D721Med (cell line): ENCODE measurements around the gene SLC37A4.
A peak's percentile ranks its signal among the peaks of the same experiment; 100 is the strongest.

Source experiments
- DNase-seq: peaks from one replicate; pipeline ENCODE4 v3.0.0; 2011; ENCODE audit warnings: low spot score; ENCODE audit not compliant: insufficient read length
- FAIRE-seq: peaks from 2 replicates; lab custom pipeline; 2011; peaks lifted over from hg19 to GRCh38; lab: Jason Lieb, UNC
- TF ChIP-seq, protein P1 (sequence below): IDR thresholded peaks from 2 replicates; pipeline ENCODE4 v1.5.1; 2012; ENCODE audit warnings: mild to moderate bottlenecking, control low read depth; ENCODE audit not compliant: insufficient read depth; ENCODE audit errors: missing control alignments

The SLC37A4 gene

DNA sequence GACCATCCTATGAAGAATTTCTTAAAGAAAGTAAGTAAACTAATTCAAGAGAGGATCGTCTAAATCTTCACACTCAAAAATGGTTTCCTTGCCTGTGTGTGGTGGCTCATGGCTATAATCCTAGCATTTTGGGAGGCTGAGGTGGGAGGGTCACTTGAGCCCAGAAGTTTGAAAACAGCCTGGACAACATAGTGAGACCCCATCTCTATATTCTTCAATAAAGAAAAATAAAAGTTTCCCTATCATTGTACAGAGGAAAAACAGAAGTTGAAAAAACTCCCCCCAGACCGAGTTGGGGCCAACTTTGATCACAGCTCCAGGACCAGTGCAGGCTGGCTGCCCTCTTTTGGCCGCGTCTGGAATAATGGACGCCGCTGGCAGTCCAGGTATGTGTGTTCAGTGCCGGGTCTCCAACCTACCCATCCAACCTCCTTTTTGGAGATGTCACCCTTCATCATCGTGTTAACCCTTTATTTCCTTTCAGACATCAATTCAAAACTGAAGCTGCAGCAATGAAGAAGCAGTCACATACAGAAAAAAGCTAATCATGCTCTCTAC is 15.5 kb downstream of the SLC37A4 start:
- DNase-seq (no peak), FAIRE-seq (no peak)
- TF ChIP-seq, protein P1, sequence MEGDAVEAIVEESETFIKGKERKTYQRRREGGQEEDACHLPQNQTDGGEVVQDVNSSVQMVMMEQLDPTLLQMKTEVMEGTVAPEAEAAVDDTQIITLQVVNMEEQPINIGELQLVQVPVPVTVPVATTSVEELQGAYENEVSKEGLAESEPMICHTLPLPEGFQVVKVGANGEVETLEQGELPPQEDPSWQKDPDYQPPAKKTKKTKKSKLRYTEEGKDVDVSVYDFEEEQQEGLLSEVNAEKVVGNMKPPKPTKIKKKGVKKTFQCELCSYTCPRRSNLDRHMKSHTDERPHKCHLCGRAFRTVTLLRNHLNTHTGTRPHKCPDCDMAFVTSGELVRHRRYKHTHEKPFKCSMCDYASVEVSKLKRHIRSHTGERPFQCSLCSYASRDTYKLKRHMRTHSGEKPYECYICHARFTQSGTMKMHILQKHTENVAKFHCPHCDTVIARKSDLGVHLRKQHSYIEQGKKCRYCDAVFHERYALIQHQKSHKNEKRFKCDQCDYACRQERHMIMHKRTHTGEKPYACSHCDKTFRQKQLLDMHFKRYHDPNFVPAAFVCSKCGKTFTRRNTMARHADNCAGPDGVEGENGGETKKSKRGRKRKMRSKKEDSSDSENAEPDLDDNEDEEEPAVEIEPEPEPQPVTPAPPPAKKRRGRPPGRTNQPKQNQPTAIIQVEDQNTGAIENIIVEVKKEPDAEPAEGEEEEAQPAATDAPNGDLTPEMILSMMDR, result peak; percentile 7

GRCh38 chr11:119014209-119014924 is 16.3 kb downstream of the SLC37A4 start:
- TF ChIP-seq, protein P1, result no peak
- no peak for FAIRE-seq
- DNase-seq, result no peak

GRCh38 chr11:119012629-119013170 is 18.0 kb downstream of the SLC37A4 start:
- TF ChIP-seq, protein P1, result no peak
- FAIRE-seq, result no peak
- DNase-seq, result no peak

- FAIRE-seq (no peak), DNase-seq (no peak)
- TF ChIP-seq, protein P1, result no peak
Observed at GRCh38 chr11:119011476-119012053, 19.1 kb downstream of the SLC37A4 start.

DNA sequence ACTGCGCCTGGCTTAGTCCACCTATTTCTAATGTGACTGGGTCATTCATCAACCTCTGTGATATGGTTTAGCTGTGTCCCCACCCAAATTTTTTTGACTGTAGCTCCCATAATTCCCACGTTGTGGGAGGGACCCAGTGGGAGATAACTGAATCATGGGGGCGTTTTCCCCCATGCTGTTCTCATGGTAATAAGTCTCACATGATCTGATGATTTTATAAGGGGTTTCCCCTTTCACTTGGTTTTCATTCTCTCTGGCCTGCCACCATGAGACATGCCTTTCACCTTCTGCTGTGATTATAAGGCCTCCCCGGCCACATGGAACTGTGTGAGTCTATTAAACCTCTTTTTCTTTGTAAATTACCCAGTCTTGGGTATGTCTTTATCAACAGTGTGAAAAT is 24.0 kb downstream of the SLC37A4 start:
- TF ChIP-seq, protein P1, result no peak
- FAIRE-seq, result no peak
- no peak for DNase-seq

GRCh38 chr11:119000906-119001305 is 29.8 kb downstream of the SLC37A4 start:
- TF ChIP-seq, protein P1, result no peak

DNA sequence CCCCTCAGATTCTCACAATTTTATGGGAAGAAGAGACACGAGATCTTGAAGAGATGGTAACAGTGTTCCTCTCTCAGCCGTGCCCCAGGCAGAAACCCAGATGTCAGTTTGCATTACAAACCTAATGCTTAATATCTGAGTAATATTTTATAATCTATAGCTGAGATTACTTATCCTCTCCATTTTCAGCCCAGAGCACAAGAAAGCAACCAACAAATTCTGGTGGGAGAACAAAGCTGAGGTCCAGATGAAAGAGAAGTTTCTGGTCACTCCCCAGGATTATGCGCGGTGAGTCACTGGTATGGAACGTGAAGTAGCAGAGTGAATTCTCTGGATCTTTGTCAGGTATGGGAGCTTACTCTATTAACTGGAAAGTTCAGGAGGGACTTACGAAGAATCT is 31.9 kb downstream of the SLC37A4 start:
- no peak for DNase-seq
- FAIRE-seq, result no peak
- TF ChIP-seq, protein P1, result no peak

More at GRCh38 chr11:119000906-119001305, 29.8 kb downstream of the SLC37A4 start:
- DNase-seq, result no peak
- FAIRE-seq, result no peak
